HepG2 (cell line): Measurements from ENCODE around the gene SAE1. TPM values are rescaled to one million over a fixed set of nuclear protein-coding genes. Genes with fewer than 3 reads are reported as not detected.

Source experiments
- ATAC-seq: fragments of 200-7000 bp; cut with Tn5 transposase; 3 replicates; pipeline ENCODE4 v1.9.1; 2020; ENCODE audit warnings: mild to moderate bottlenecking, moderate library complexity
- BruUV-seq: library from RNA; stranded (reverse); fragments of 400-500 nt; replicated peaks from 2 replicates; lab custom pipeline; 2021; lab: Mats Ljungman, UMichigan
- CTCF ChIA-PET: fragments of 300-600 bp; formaldehyde crosslinking; extraction: SDS; loops from one replicate; lab custom pipeline; 2021; ENCODE audit warnings: low total read pairs, inconsistent platforms, low intra/inter-chr PET ratio; lab: Yijun Ruan, JAX
- POLR2A ChIA-PET: fragments of 350-600 bp; sonication (Branson Sonifier 250); formaldehyde crosslinking; loops from one replicate; lab custom pipeline; 2020; ENCODE audit warnings: antibody characterized with exemption, inconsistent platforms; lab: Yijun Ruan, JAX
- DNase-seq: peaks from one replicate; pipeline ENCODE4 v3.0.0-alpha.2; 2015; ENCODE audit warnings: low spot score
- FAIRE-seq: peaks from 3 replicates; lab custom pipeline; 2011; peaks lifted over from hg19 to GRCh38; lab: Jason Lieb, UNC
- H2AFZ ChIP-seq: one replicate; pipeline ENCODE4 v1.6.1; 2011; ENCODE audit warnings: low read length, inconsistent platforms
- H3K27ac ChIP-seq: fragments of 300-600 bp; 3 replicates; pipeline ENCODE4 v1.8.0; 2011; ENCODE audit warnings: mixed run types, mild to moderate bottlenecking, mixed read lengths, low read length, inconsistent platforms; ENCODE audit not compliant: insufficient read depth; ENCODE audit errors: extremely low read length
- H3K27me3 ChIP-seq, 2 experiments: fragments of 200-600 bp in 1 of 2; 2 replicates in 1 of 2; 3 replicates in 1 of 2; pipeline versions ENCODE4 v1.6.0 to v1.8.0; 2011; ENCODE audit warnings: low read length in 2 of 2, mild to moderate bottlenecking in 2 of 2, moderate library complexity in 2 of 2, inconsistent platforms in 1 of 2; ENCODE audit not compliant: insufficient read depth in 2 of 2, control insufficient read depth in 1 of 2
- H3K36me3 ChIP-seq, 2 experiments: fragments of 200-600 bp in 1 of 2; replicated peaks in 1 of 2; 2 replicates in 1 of 2; 3 replicates in 1 of 2; pipeline versions ENCODE4 v1.5.1 to v1.8.0; 2011; ENCODE audit warnings: low read length in 2 of 2, inconsistent platforms in 1 of 2; ENCODE audit not compliant: insufficient read depth in 2 of 2, control insufficient read depth in 1 of 2
- H3K4me1 ChIP-seq: 2 replicates; pipeline ENCODE4 v1.5.1; 2012; ENCODE audit warnings: low read length, inconsistent platforms; ENCODE audit not compliant: insufficient read depth
- H3K4me2 ChIP-seq: 2 replicates; pipeline ENCODE4 v1.6.0; 2011; ENCODE audit warnings: low read depth, low read length, inconsistent platforms
- H3K4me3 ChIP-seq, 3 experiments: fragments of 200-600 bp in 1 of 3; sonication (generic), shearing (Covaris generic) in 1 of 3; replicated peaks in 1 of 3; 2 replicates each; pipeline ENCODE4 v1.5.1; 2011 to 2016; ENCODE audit warnings: low read length in 3 of 3, inconsistent platforms in 2 of 3, low read depth in 2 of 3, mild to moderate bottlenecking in 2 of 3, control low read depth in 1 of 3, mixed read lengths in 1 of 3; ENCODE audit not compliant: insufficient read depth in 1 of 3
- H3K79me2 ChIP-seq: one replicate; pipeline ENCODE4 v1.6.1; 2011; ENCODE audit warnings: low read length, inconsistent platforms; ENCODE audit not compliant: insufficient read depth
- H3K9ac ChIP-seq: 2 replicates; pipeline ENCODE4 v1.6.0; 2011; ENCODE audit warnings: mild to moderate bottlenecking, low read depth, low read length, inconsistent platforms; ENCODE audit not compliant: insufficient read depth
- H3K9me3 ChIP-seq: 2 replicates; pipeline ENCODE4 v1.5.1; 2012; ENCODE audit warnings: mild to moderate bottlenecking, low read length
- H4K20me1 ChIP-seq: 2 replicates; pipeline ENCODE4 v1.6.0; 2011; ENCODE audit warnings: inconsistent platforms, mild to moderate bottlenecking, low read length, moderate library complexity; ENCODE audit not compliant: insufficient read depth
- ESRRA ChIP-seq: sonication (generic); formaldehyde crosslinking; IDR thresholded peaks from 2 replicates; pipeline ENCODE4 v1.5.1; 2020; ENCODE audit warnings: mild to moderate bottlenecking, low read depth, missing genetic modification reagents
- HNF4A ChIP-seq: sonication (generic); formaldehyde crosslinking; IDR thresholded peaks from 2 replicates; pipeline ENCODE4 v1.4.0; 2020; ENCODE audit warnings: missing genetic modification reagents
- NFKBIZ ChIP-seq: IDR thresholded peaks from 2 replicates; pipeline ENCODE4 v1.6.1; 2018; ENCODE audit warnings: missing genetic modification reagents, missing compliant biosample characterization
- SP4 ChIP-seq: sonication (generic); formaldehyde crosslinking; IDR thresholded peaks from 2 replicates; pipeline ENCODE4 v1.8.1; 2023; ENCODE audit warnings: mild to moderate bottlenecking, missing genetic modification reagents
- TIGD3 ChIP-seq: sonication (generic); formaldehyde crosslinking; IDR thresholded peaks from 2 replicates; pipeline ENCODE4 v1.5.1; 2020; ENCODE audit warnings: mild to moderate bottlenecking, missing genetic modification reagents, borderline replicate concordance
- ZBTB7B ChIP-seq: sonication (generic); formaldehyde crosslinking; IDR thresholded peaks from 2 replicates; pipeline ENCODE4 v1.4.0; 2020; ENCODE audit warnings: missing genetic modification reagents
- ZNF629 ChIP-seq: sonication (generic); formaldehyde crosslinking; conservative IDR thresholded peaks from 2 replicates; pipeline ENCODE4 v1.5.0; 2020; ENCODE audit warnings: missing genetic modification reagents
- ZSCAN25 ChIP-seq: sonication (generic); formaldehyde crosslinking; IDR thresholded peaks from 2 replicates; pipeline ENCODE4 v1.8.0; 2022; ENCODE audit warnings: mild to moderate bottlenecking, missing genetic modification reagents
- WGBS: methylation state at CpG from one replicate; pipeline ENCODE4 v1.1.6; 2017; ENCODE audit warnings: low lambda C conversion rate; 5-methylcytosine and 5-hydroxymethylcytosine counted together
- in situ Hi-C: cut with HindIII; loops from 2 replicates; pipeline ENCODE4 v1.10.0; 2017; ENCODE audit warnings: low pct_unique_long_range_greater_than_20kb; ENCODE audit not compliant: extremely low pct_ligation_motif_present
- intact Hi-C: fragments of 100-400 bp; cut with micrococcal nuclease; formaldehyde crosslinking; loops from one replicate; pipeline ENCODE4 v1.10.0; 2022; ENCODE audit not compliant: unreplicated experiment
- polyA plus RNA-seq, 8 experiments: library from polyadenylated mRNA; depleted of rRNA in 3 of 8; stranded (reverse) in 7 of 8; unstranded in 1 of 8; fragments of >200 nt; fragmentation: Illumina TruSeq in 4 of 8; extraction: Trizol in 4 of 8; gene quantifications; 2 replicates each; pipeline versions ENCODE4 v1.2.1 to v1.2.3, GENCODE V29; 2011 to 2016; ENCODE audit warnings: low read depth in 4 of 8, missing spikeins in 1 of 8, mixed read lengths in 1 of 8; ENCODE audit not compliant: insufficient read depth in 1 of 8
- total RNA-seq, 5 experiments: library from RNA; depleted of rRNA; stranded (reverse); fragments of >200 nt; fragmentation: Illumina TruSeq; extraction: Trizol; gene quantifications; 2 replicates each; pipeline ENCODE4 v1.2.3, GENCODE V29; 2016; ENCODE audit warnings: low read depth in 1 of 5

The SAE1 gene
- total and polyA plus RNA-seq, 2 of the 13 experiments (the other 11 are each of a cell fraction or from before 2014, with no cell fraction given) = 87.6 to 197 TPM

GRCh38 chr19:47187797-47188196, 57.2 kb downstream of the SAE1 start:
- ATAC-seq = no peak
- BruUV-seq = no TSS peak
- Histone ChIP-seq H3K9ac (no peak overlapping the region), H3K9me3 (no peaks in the 10 kb centered on the region), H4K20me1 (no peaks in the 10 kb centered on the region), H2AFZ (no peak overlapping the region), H3K4me2 (no peak overlapping the region), H3K36me3 (peaks cover 6 to 25% of the 10 kb centered on the region in 2 experiments), H3K4me1 (peaks cover 66% of the 10 kb centered on the region), H3K27ac (peak overlapping the region; percentile 83), H3K79me2 (peaks cover 8% of the 10 kb centered on the region), H3K4me3 (no peak overlapping the region), H3K27me3 (no peaks in the 10 kb centered on the region)
- ChIA-PET POLR2A (interaction anchor here (0.7 to 4.7 kb wide), 7 partner anchors 15 to 140 kb away, joined by 3 to 31 read pairs (median 11); partner anchors contain the start of genes CCDC9 and ZC3H4), CTCF (no interaction called here)
- in situ Hi-C loops (no loop called here), intact Hi-C loops (no loop called here)
- FAIRE-seq = no peak
- no peak for DNase-seq
- 0 out of 2 replicates have a peak, but pooled peaks have one; percentile 10 for TF ChIP-seq ZBTB7B (CRISPR knock-in tag)
- no peak for TF ChIP-seq TIGD3
- WGBS = 91% methylated on average over 6 of the region's 6 CpGs

- peaks cover 66% of the 10 kb centered on the region for H3K4me1 ChIP-seq
- H4K20me1 ChIP-seq = no peaks in the 10 kb centered on the region
- H3K4me3 ChIP-seq = no peak overlapping the region; a peak in 1 of 6 replicates
- in situ Hi-C loops (no loop called here), intact Hi-C loops (no loop called here)
- TF ChIP-seq SP4 (CRISPR knock-in tag) (0 out of 2 replicates have a peak, but pooled peaks have one; percentile 26), HNF4A (CRISPR knock-in tag) (0 out of 2 replicates have a peak, but pooled peaks have one; percentile 24), ZSCAN25 (no peak), ZNF629 (CRISPR knock-in tag) (peak; percentile 60), NFKBIZ (CRISPR knock-in tag) (no peak), ESRRA (CRISPR knock-in tag) (0 out of 2 replicates have a peak, but pooled peaks have one; percentile 55)
- H3K27ac ChIP-seq = peak overlapping the region; percentile 83
- no peak for FAIRE-seq
- no peaks in the 10 kb centered on the region for H3K27me3 ChIP-seq
- H2AFZ ChIP-seq = no peak overlapping the region
- no peak for DNase-seq
- 25% methylated on average over 5 of the region's 5 CpGs for WGBS
- peaks cover 8% of the 10 kb centered on the region for H3K79me2 ChIP-seq
- no peaks in the 10 kb centered on the region for H3K9me3 ChIP-seq
- CTCF ChIA-PET = no interaction called here
- H3K4me2 ChIP-seq = peak overlapping the region; percentile 76
- BruUV-seq = no TSS peak
- peak; percentile 63 for ATAC-seq
- peak overlapping the region; percentile 64 for H3K9ac ChIP-seq
- peaks cover 5 to 17% of the 10 kb centered on the region in 2 experiments for H3K36me3 ChIP-seq
- POLR2A ChIA-PET = interaction anchor here (0.7 to 4.7 kb wide), 10 partner anchors 11 to 141 kb away, joined by 3 to 31 read pairs (median 12); partner anchors contain the start of genes CCDC9, SAE1 and ZC3H4
Observed at GRCh38 chr19:47188507-47189033, 57.9 kb downstream of the SAE1 start.
